Ovary (tissue), 3 donors: ENCODE results near the gene ZCCHC14.
"Not testable (repeated sequence)": the region's sequence is repeated elsewhere in the genome, so short reads cannot be mapped to it uniquely, and the experiment has no call there.

Experiments used
- CTCF ChIP-seq, 3 donors: fragments of 450-650 bp in 2 of 3; fragments of 200-600 bp in 1 of 3; IDR thresholded peaks; one replicate each; pipeline versions ENCODE4 v1.5.1 to v1.8.0; 2016 to 2022; ENCODE audit warnings: antibody characterized with exemption in 3 of 3, mild to moderate bottlenecking in 1 of 3
- POLR2A ChIP-seq: fragments of 450-650 bp; IDR thresholded peaks from one replicate; pipeline ENCODE4 v1.6.1; 2017; ENCODE audit warnings: antibody characterized with exemption, mild to moderate bottlenecking, moderate library complexity
- donor health status: DM: no; HTN: no; CAD: no.

GRCh38 chr16:87503232-87503937 is 10.6 kb upstream of the ZCCHC14 start:
- not testable (repeated sequence) for TF ChIP-seq CTCF (IDR thresholded peaks at IDR 0.05); POLR2A
